ENCODE measurements around the gene SVOP. TPM values are rescaled to one million over a fixed set of nuclear protein-coding genes. Genes with fewer than 3 reads are reported as not detected.

SVOP gene
- total RNA-seq, 4 donors from 2014 or later: not detected

GRCh38 chr12:108959748-108960655, 60.9 kb downstream of the SVOP start:
- TF ChIP-seq CTCF (IDR thresholded peaks at IDR 0.05) (no peak), POLR2A (IDR thresholded peaks at IDR 0.05) (no peak)
- 83 to 85% methylated on average over 11 of the region's 11 CpGs for WGBS, 2 donors
- intact Hi-C loops (cut with DNase I; ENCODE audit: low total_unique reads): loop anchor here (10.0 kb wide), 2 partner anchors 295 to 385 kb away; no protein-coding TSS in a partner anchor
- no peak overlapping the region for H3K4me3 ChIP-seq (ENCODE audit: low read depth, poor library complexity, severe bottlenecking)
- no peak for DNase-seq (ENCODE audit: low spot score in 2 of 2)

- no peak for DNase-seq (ENCODE audit: low spot score in 2 of 2)
- intact Hi-C loops (cut with DNase I; ENCODE audit: low total_unique reads): loop anchor here (10.0 kb wide), 2 partner anchors 291 to 381 kb away; no protein-coding TSS in a partner anchor
- WGBS, 2 donors: 31 to 39% methylated on average over 6 of the region's 6 CpGs
- no peak for TF ChIP-seq POLR2A (IDR thresholded peaks at IDR 0.05)
- no peak overlapping the region for H3K4me3 ChIP-seq (ENCODE audit: low read depth, poor library complexity, severe bottlenecking)
These were observed 65.5 kb downstream of the SVOP start for GRCh38 chr12:108955225-108955835.

- DNase-seq (ENCODE audit: low spot score in 2 of 2): peak; percentile 76 to 96
- TF ChIP-seq POLR2A (IDR thresholded peaks at IDR 0.05) (no peak), CTCF (IDR thresholded peaks at IDR 0.05) (peak in 1 of 3 donors; percentile 51)
- H3K4me3 ChIP-seq (ENCODE audit: low read depth, poor library complexity, severe bottlenecking): no peak overlapping the region
- intact Hi-C loops (cut with DNase I; ENCODE audit: low total_unique reads): loop anchor here (10.0 kb wide), 2 partner anchors 286 to 376 kb away; no protein-coding TSS in a partner anchor
- WGBS, 2 donors: 20 to 21% methylated on average over 12 of the region's 12 CpGs
These were observed 69.7 kb downstream of the SVOP start for GRCh38 chr12:108950991-108951739.

GRCh38 chr12:108949976-108950375, 70.9 kb downstream of the SVOP start:
- intact Hi-C loops (cut with DNase I; ENCODE audit: low total_unique reads): loop anchor here (10.0 kb wide), 3 partner anchors 65 to 375 kb away; partner anchors contain the start of gene DAO
- WGBS, 2 donors: 75 to 90% methylated on average over 1 of the region's 1 CpG
- DNase-seq (ENCODE audit: low spot score in 2 of 2): no peak
- no peak overlapping the region for H3K4me3 ChIP-seq (ENCODE audit: low read depth, poor library complexity, severe bottlenecking)
- no peak for TF ChIP-seq POLR2A (IDR thresholded peaks at IDR 0.05)
- TF ChIP-seq CTCF (IDR thresholded peaks at IDR 0.05): no peak

- no peak overlapping the region for H3K4me3 ChIP-seq (ENCODE audit: low read depth, poor library complexity, severe bottlenecking)
- intact Hi-C loops (cut with DNase I; ENCODE audit: low total_unique reads): loop anchor here (10.0 kb wide), 1 partner anchor 64 kb away; the partner anchor contains the start of gene DAO
- no peak for DNase-seq (ENCODE audit: low spot score in 2 of 2)
- no peak for TF ChIP-seq POLR2A (IDR thresholded peaks at IDR 0.05)
- TF ChIP-seq CTCF (IDR thresholded peaks at IDR 0.05): no peak
These were observed 72.5 kb downstream of the SVOP start for GRCh38 chr12:108948367-108948766.

Data from lower leg skin (tissue), 4 donors.